IMR-90 (cell line): ENCODE data around the gene ARFGAP3. TPM values are rescaled to one million over a fixed set of nuclear protein-coding genes. Genes with fewer than 3 reads are reported as not detected.

ENCODE experiments used
- ATAC-seq: fragments of 200-7000 bp; cut with Tn5 transposase; 2 replicates; pipeline ENCODE4 v1.9.1; 2020; ENCODE audit warnings: low read depth, mild to moderate bottlenecking, moderate library complexity
- BruUV-seq: library from RNA; stranded (reverse); fragments of 400-500 nt; replicated peaks from 2 replicates; lab custom pipeline; 2021; lab: Mats Ljungman, UMichigan
- CTCF ChIA-PET: fragments of 300-600 bp; formaldehyde crosslinking; extraction: SDS; loops from one replicate; lab custom pipeline; 2021; ENCODE audit warnings: antibody characterized with exemption; lab: Yijun Ruan, JAX
- POLR2A ChIA-PET: fragments of 300-600 bp; sonication (Branson Sonifier 250); formaldehyde crosslinking; loops from one replicate; lab custom pipeline; 2022; ENCODE audit warnings: antibody characterized with exemption; ENCODE audit not compliant: unreplicated experiment; lab: Charles Lee
- DNase-seq: peaks from one replicate; pipeline ENCODE4 v3.0.0; 2013
- H2AFZ ChIP-seq: replicated peaks from 2 replicates; pipeline ENCODE3; 2013; ENCODE audit warnings: low read length, mild to moderate bottlenecking; ENCODE audit not compliant: poor library complexity
- H2AK5ac ChIP-seq: 2 replicates; pipeline ENCODE4 v1.6.1; 2013; ENCODE audit warnings: low read depth, low read length, inconsistent platforms
- H2AK9ac ChIP-seq: replicated peaks from 2 replicates; pipeline ENCODE3; 2013; ENCODE audit warnings: mild to moderate bottlenecking, low read depth, low read length, moderate library complexity; ENCODE audit not compliant: poor library complexity
- H2BK120ac ChIP-seq: 2 replicates; pipeline ENCODE4 v1.6.1; 2013; ENCODE audit warnings: low read depth, low read length, inconsistent platforms
- H2BK15ac ChIP-seq: 3 replicates; pipeline ENCODE4 v1.6.1; 2013; ENCODE audit warnings: low read depth, low read length, inconsistent platforms
- H2BK20ac ChIP-seq: 2 replicates; pipeline ENCODE4 v1.6.1; 2013; ENCODE audit warnings: low read depth, mild to moderate bottlenecking, inconsistent platforms, low read length, moderate library complexity
- H2BK5ac ChIP-seq: 2 replicates; pipeline ENCODE4 v1.6.1; 2013; ENCODE audit warnings: mild to moderate bottlenecking, low read depth, low read length, inconsistent platforms; ENCODE audit not compliant: poor library complexity, severe bottlenecking
- H3K14ac ChIP-seq: replicated peaks from 2 replicates; pipeline ENCODE4 v1.6.1; 2013; ENCODE audit warnings: low read depth, low read length, inconsistent platforms
- H3K18ac ChIP-seq: 2 replicates; pipeline ENCODE4 v1.6.1; 2013; ENCODE audit warnings: low read depth, low read length, control low read depth
- H3K23ac ChIP-seq: 2 replicates; pipeline ENCODE4 v1.6.1; 2013; ENCODE audit warnings: low read depth, low read length, inconsistent platforms
- H3K27ac ChIP-seq: 2 replicates; pipeline ENCODE4 v1.5.1; 2013; ENCODE audit warnings: mild to moderate bottlenecking, control low read depth, low read length; ENCODE audit not compliant: insufficient read depth
- H3K27me3 ChIP-seq: 2 replicates; pipeline ENCODE4 v1.6.1; 2013; ENCODE audit warnings: low read length; ENCODE audit not compliant: control insufficient read depth, insufficient read depth
- H3K36me3 ChIP-seq: 2 replicates; pipeline ENCODE4 v1.6.1; 2013; ENCODE audit warnings: low read length, mixed read lengths; ENCODE audit not compliant: control insufficient read depth, insufficient read depth
- H3K4ac ChIP-seq: 2 replicates; pipeline ENCODE4 v1.6.1; 2013; ENCODE audit warnings: low read depth, low read length, inconsistent platforms
- H3K4me1 ChIP-seq: 2 replicates; pipeline ENCODE4 v1.6.1; 2013; ENCODE audit warnings: low read length, mixed read lengths; ENCODE audit not compliant: control insufficient read depth, insufficient read depth
- H3K4me2 ChIP-seq: 2 replicates; pipeline ENCODE4 v1.6.1; 2013; ENCODE audit warnings: low read depth, mild to moderate bottlenecking, control low read depth, low read length, moderate library complexity
- H3K4me3 ChIP-seq: 2 replicates; pipeline ENCODE4 v1.5.1; 2013; ENCODE audit warnings: low read depth, mild to moderate bottlenecking, control low read depth, low read length, moderate library complexity; ENCODE audit not compliant: insufficient read depth
- H3K56ac ChIP-seq: 2 replicates; pipeline ENCODE4 v1.6.1; 2013; ENCODE audit warnings: low read length, inconsistent platforms; ENCODE audit not compliant: insufficient read depth; ENCODE audit errors: extremely low read depth
- H3K79me1 ChIP-seq, 2 experiments: 2 replicates each; pipeline ENCODE4 v1.6.1; 2013; ENCODE audit warnings: low read length in 2 of 2, inconsistent platforms in 1 of 2, low read depth in 1 of 2
- H3K9ac ChIP-seq: 2 replicates; pipeline ENCODE4 v1.6.1; 2013; ENCODE audit warnings: low read depth, low read length, control low read depth
- H3K9me1 ChIP-seq: 2 replicates; pipeline ENCODE4 v1.6.1; 2013; ENCODE audit warnings: low read length, inconsistent platforms; ENCODE audit not compliant: insufficient read depth
- H3K9me3 ChIP-seq: 2 replicates; pipeline ENCODE4 v1.6.1; 2013; ENCODE audit warnings: low read length; ENCODE audit not compliant: control insufficient read depth, insufficient read depth
- H4K20me1 ChIP-seq: 2 replicates; pipeline ENCODE4 v1.6.1; 2013; ENCODE audit warnings: low read length, inconsistent platforms; ENCODE audit not compliant: insufficient read depth
- H4K5ac ChIP-seq: 2 replicates; pipeline ENCODE4 v1.6.1; 2013; ENCODE audit warnings: mild to moderate bottlenecking, low read depth, low read length, control low read depth
- H4K8ac ChIP-seq, 2 experiments: 2 replicates each; pipeline ENCODE4 v1.6.1; 2013; ENCODE audit warnings: low read depth in 2 of 2, low read length in 2 of 2, control low read depth in 1 of 2, inconsistent platforms in 1 of 2
- H4K91ac ChIP-seq: 2 replicates; pipeline ENCODE4 v1.6.1; 2013; ENCODE audit warnings: low read depth, low read length, inconsistent platforms; ENCODE audit not compliant: insufficient read depth
- BHLHE40 ChIP-seq: fragments of 150-350 bp; IDR thresholded peaks from 2 replicates; pipeline ENCODE4 v1.6.1; 2016; ENCODE audit warnings: mild to moderate bottlenecking, low read depth, low read length
- CHD1 ChIP-seq: IDR thresholded peaks from 2 replicates; pipeline ENCODE4 v1.6.1; 2012; ENCODE audit warnings: low read depth, low read length, improper control_type of control experiment
- MAFK ChIP-seq: IDR thresholded peaks from 2 replicates; pipeline ENCODE4 v1.6.1; 2012; ENCODE audit warnings: low read depth, low read length, improper control_type of control experiment
- MAZ ChIP-seq: IDR thresholded peaks from 2 replicates; pipeline ENCODE4 v1.6.1; 2012; ENCODE audit warnings: low read depth, mild to moderate bottlenecking, low read length, improper control_type of control experiment, moderate library complexity, borderline replicate concordance
- RAD21 ChIP-seq: IDR thresholded peaks from 2 replicates; pipeline ENCODE4 v1.6.1; 2012; ENCODE audit warnings: low read length, improper control_type of control experiment
- RCOR1 ChIP-seq: IDR thresholded peaks from 2 replicates; pipeline ENCODE4 v1.6.1; 2012; ENCODE audit warnings: mild to moderate bottlenecking, low read length, improper control_type of control experiment; ENCODE audit not compliant: insufficient replicate concordance
- SMC3 ChIP-seq: fragments of 150-350 bp; IDR thresholded peaks from 2 replicates; pipeline ENCODE4 v1.6.1; 2016; ENCODE audit warnings: low read depth, mild to moderate bottlenecking, antibody characterized with exemption, low read length, moderate library complexity
- WGBS, 2 experiments: methylation state at CpG; one replicate each; pipeline versions ENCODE4 v1.1.5 to v1.1.7; 2013; ENCODE audit warnings: missing lambda C conversion rate in 2 of 2; ENCODE audit not compliant: insufficient read length in 1 of 2; ENCODE audit errors: extremely low coverage in 2 of 2; 5-methylcytosine and 5-hydroxymethylcytosine counted together
- dilution Hi-C: fragments of 300-500 bp; cut with HindIII; formaldehyde crosslinking; loops from one replicate; pipeline ENCODE4 v1.14.3; 2018; ENCODE audit warnings: low sequenced_read_pairs; ENCODE audit not compliant: unreplicated experiment
- in situ Hi-C: fragments of 300-500 bp; cut with MboI; formaldehyde crosslinking; loops from 3 replicates; pipeline ENCODE4 v1.14.3; 2019; ENCODE audit warnings: low sequenced_read_pairs, inconsistent platforms, mixed read lengths
- intact Hi-C: fragments of 100-400 bp; cut with micrococcal nuclease; formaldehyde crosslinking; loops from 2 replicates; pipeline ENCODE4 v1.10.0; 2022
- polyA plus RNA-seq, 3 experiments: library from polyadenylated mRNA; depleted of rRNA; stranded (reverse); fragments of >200 nt; gene quantifications; 2 replicates each; pipeline ENCODE4 v1.2.3, GENCODE V29; 2012; ENCODE audit warnings: low replicate concordance in 1 of 3
- total RNA-seq: library from RNA; depleted of rRNA; stranded (reverse); fragments of >200 nt; gene quantifications from 2 replicates; pipeline ENCODE4 v1.2.3, GENCODE V29; 2012
- TF ChIP-seq, protein P1 (sequence below): fragments of 150-350 bp; IDR thresholded peaks from 2 replicates; pipeline ENCODE4 v1.6.1; 2017; ENCODE audit warnings: mild to moderate bottlenecking, antibody characterized with exemption, low read length, low read depth

The ARFGAP3 gene
- total and polyA plus RNA-seq, 2 of the 4 experiments (the other 2 are of a cell fraction) = 50.0 to 70.1 TPM

DNA sequence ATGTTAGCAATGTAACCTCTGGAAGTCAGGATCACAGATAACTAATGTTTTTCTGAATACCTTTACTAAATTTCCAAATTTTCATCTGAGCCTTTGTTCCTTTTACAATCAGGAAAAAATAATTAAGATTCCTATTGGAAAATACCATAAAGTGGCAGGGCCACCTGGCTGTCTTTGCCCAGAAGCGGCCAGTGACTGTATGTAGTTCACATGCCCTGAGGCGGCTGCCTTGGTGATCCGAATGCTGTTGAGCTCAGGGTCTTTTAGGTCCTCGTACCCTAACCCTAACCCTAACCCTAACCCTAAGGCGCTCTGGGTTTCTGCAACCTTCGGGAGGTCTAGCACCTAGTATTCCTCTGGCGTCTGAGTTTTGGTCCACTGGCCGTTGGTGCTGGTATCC is 8.5 kb upstream of the ARFGAP3 start:
- H2AK9ac ChIP-seq = no peak overlapping the region
- WGBS, 2 experiments = 83% methylated on average over 3 of the region's 8 CpGs; no CpG with 5 or more reads in 1 of the 2 experiments
- BruUV-seq = no TSS peak

More for the DNA sequence above, 8.5 kb upstream of the ARFGAP3 start:
- Histone ChIP-seq H2AFZ (no peak overlapping the region), H2BK120ac (no peak overlapping the region), H2BK20ac (no peak overlapping the region), H3K4me3 (no peak overlapping the region), H2BK15ac (no peak overlapping the region), H3K4ac (no peak overlapping the region), H2BK5ac (no peak overlapping the region), H3K56ac (no peak overlapping the region), H3K4me2 (no peak overlapping the region), H3K14ac (no peak overlapping the region), H3K79me1 (peaks cover 3 to 9% of the 10 kb centered on the region in 2 experiments; a peak in 2 of 4 replicates), H3K9me3 (no peaks in the 10 kb centered on the region), H2AK5ac (no peak overlapping the region), H3K23ac (no peak overlapping the region), H3K9me1 (0 out of 2 replicates have a peak, but pooled peaks cover 2% of the 10 kb centered on the region), H4K20me1 (peaks cover 8% of the 10 kb centered on the region; the same call in 1 of the 2 replicates), H3K27ac (no peak overlapping the region), H3K4me1 (peaks cover 6% of the 10 kb centered on the region; the same call in 1 of the 2 replicates), H4K5ac (no peak overlapping the region), H4K91ac (no peak overlapping the region), H3K18ac (no peak overlapping the region), H4K8ac (no peak overlapping the region), H3K9ac (no peak overlapping the region), H3K27me3 (no peaks in the 10 kb centered on the region), H3K36me3 (peaks cover 7% of the 10 kb centered on the region)
- ATAC-seq (no peak), DNase-seq (no peak)
- dilution Hi-C loops = no loop called here
- intact Hi-C loops = no loop called here
- ChIA-PET CTCF (no interaction called here), POLR2A (no interaction called here)
- in situ Hi-C loops = no loop called here
- TF ChIP-seq BHLHE40 (no peak), RCOR1 (no peak), SMC3 (no peak), MAFK (no peak), MAZ (no peak), RAD21 (no peak), CHD1 (no peak)
- TF ChIP-seq, protein P1, sequence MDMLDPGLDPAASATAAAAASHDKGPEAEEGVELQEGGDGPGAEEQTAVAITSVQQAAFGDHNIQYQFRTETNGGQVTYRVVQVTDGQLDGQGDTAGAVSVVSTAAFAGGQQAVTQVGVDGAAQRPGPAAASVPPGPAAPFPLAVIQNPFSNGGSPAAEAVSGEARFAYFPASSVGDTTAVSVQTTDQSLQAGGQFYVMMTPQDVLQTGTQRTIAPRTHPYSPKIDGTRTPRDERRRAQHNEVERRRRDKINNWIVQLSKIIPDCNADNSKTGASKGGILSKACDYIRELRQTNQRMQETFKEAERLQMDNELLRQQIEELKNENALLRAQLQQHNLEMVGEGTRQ = no peak
